ENCODE measurements around the gene HSBP1.

The HSBP1 gene

GRCh38 chr16:83839561-83839960, 31.8 kb downstream of the HSBP1 start:
- no peak for DNase-seq (ENCODE audit: low spot score)

- no peak for DNase-seq (ENCODE audit: low spot score)
These were observed 32.4 kb downstream of the HSBP1 start for GRCh38 chr16:83840060-83840617.

- no peak for DNase-seq (ENCODE audit: low spot score)
These were observed 34.5 kb downstream of the HSBP1 start for GRCh38 chr16:83842291-83842690.

GRCh38 chr16:83842756-83843507, 35.2 kb downstream of the HSBP1 start:
- DNase-seq (ENCODE audit: low spot score): peak; percentile 7

GRCh38 chr16:83843657-83844056, 35.9 kb downstream of the HSBP1 start:
- DNase-seq (ENCODE audit: low spot score): no peak

GRCh38 chr16:83845263-83845662, 37.5 kb downstream of the HSBP1 start:
- no peak for DNase-seq (ENCODE audit: low spot score)

GRCh38 chr16:83847371-83848225, 39.8 kb downstream of the HSBP1 start:
- no peak for DNase-seq (ENCODE audit: low spot score)

- DNase-seq (ENCODE audit: low spot score): no peak
These were observed 41.6 kb downstream of the HSBP1 start for GRCh38 chr16:83849421-83849820.

- no peak for DNase-seq (ENCODE audit: low spot score)
These were observed 43.2 kb downstream of the HSBP1 start for GRCh38 chr16:83850947-83851346.

- no peak for DNase-seq (ENCODE audit: low spot score)
These were observed 43.7 kb downstream of the HSBP1 start for GRCh38 chr16:83851473-83851872.

- no peak for DNase-seq (ENCODE audit: low spot score)
These were observed 45.0 kb downstream of the HSBP1 start for GRCh38 chr16:83852774-83853173.

GRCh38 chr16:83853834-83854233, 46.1 kb downstream of the HSBP1 start:
- DNase-seq (ENCODE audit: low spot score): no peak

- no peak for DNase-seq (ENCODE audit: low spot score)
These were observed 46.6 kb downstream of the HSBP1 start for GRCh38 chr16:83854420-83854819.

- DNase-seq (ENCODE audit: low spot score): no peak
These were observed 49.0 kb downstream of the HSBP1 start for GRCh38 chr16:83856792-83857191.

GRCh38 chr16:83859265-83859664, 51.5 kb downstream of the HSBP1 start:
- no peak for DNase-seq (ENCODE audit: low spot score)

- DNase-seq (ENCODE audit: low spot score): no peak
These were observed 54.9 kb downstream of the HSBP1 start for GRCh38 chr16:83862661-83863060.

- peak; percentile 27 for DNase-seq (ENCODE audit: low spot score)
These were observed 55.9 kb downstream of the HSBP1 start for GRCh38 chr16:83863682-83864081.
